ENCODE results near the gene TSPYL2.
A peak's percentile ranks its signal among the peaks of the same experiment; 100 is the strongest.

Gene TSPYL2

GRCh38 chrX:53086464-53086863 lies 4.3 kb downstream of the TSPYL2 start:
- no peak overlapping the region for H3K4me3 ChIP-seq (ENCODE audit: low read depth, low read length)
- DNase-seq (ENCODE audit: low read depth): no peak
- no peak for TF ChIP-seq CTCF (IDR thresholded peaks at IDR 0.05; ENCODE audit: low read depth, low read length, missing control alignments)

DNA sequence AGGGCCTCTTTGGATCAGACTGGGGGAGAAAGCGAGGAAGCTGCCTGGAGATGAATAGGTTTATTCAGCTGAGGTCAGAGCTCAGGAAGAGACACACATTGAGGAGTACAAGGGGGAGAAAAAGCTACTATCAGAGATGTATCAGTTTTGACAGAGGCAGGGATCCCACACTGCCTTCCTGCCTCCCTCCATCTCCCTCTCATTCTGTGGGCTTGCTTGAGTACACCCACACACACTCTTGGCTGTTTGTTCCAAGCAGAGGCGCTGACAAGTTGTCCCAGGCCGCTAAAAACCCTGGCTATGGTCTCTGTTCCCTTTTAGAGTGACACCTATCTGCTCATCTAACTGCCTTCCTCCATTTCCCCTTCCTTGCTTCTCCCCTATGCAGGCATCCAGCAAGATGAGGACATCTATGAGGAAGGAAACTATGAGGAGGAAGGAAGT lies 5.2 kb downstream of the TSPYL2 start:
- DNase-seq (ENCODE audit: low read depth): no peak
- no peak for TF ChIP-seq CTCF (IDR thresholded peaks at IDR 0.05; ENCODE audit: low read depth, low read length, missing control alignments)
- no peak overlapping the region for H3K4me3 ChIP-seq (ENCODE audit: low read depth, low read length)

- no peak overlapping the region for H3K4me3 ChIP-seq (ENCODE audit: low read depth, low read length)
- TF ChIP-seq CTCF (IDR thresholded peaks at IDR 0.05; ENCODE audit: low read depth, low read length, missing control alignments): no peak
- DNase-seq (ENCODE audit: low read depth): no peak
These were observed 6.2 kb downstream of the TSPYL2 start for GRCh38 chrX:53088136-53088974.

DNA sequence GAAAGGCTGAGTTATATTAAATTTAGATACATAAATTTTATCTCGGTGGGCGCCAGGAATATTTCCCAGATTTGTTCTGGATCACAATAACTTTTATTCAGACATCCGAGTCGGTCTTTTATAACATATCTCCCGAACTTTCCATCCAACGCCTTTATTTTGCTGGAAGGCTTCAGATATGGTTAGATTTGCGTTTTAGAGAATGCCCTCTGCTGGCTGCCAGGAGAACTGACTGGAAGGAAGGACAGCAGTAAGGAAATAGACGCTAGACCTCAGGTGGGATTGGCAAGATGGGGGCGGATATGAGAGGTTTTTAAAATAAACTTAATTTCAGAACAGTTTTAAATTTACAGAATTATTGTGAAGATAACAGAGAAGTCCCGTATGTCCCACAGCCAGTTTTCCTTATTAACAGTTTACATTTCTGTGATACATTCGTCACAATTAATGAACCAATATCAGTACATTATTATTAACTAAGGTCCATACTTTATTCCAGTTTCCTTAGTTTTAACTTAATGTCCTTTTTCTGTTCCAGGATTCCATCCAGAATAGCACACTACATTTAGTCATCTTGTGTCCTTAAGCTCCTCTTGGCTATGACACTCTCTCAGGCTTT lies 7.2 kb downstream of the TSPYL2 start:
- TF ChIP-seq CTCF (IDR thresholded peaks at IDR 0.05; ENCODE audit: low read depth, low read length, missing control alignments): peak; percentile 70
- no peak for DNase-seq (ENCODE audit: low read depth)
- no peak overlapping the region for H3K4me3 ChIP-seq (ENCODE audit: low read depth, low read length)

DNA sequence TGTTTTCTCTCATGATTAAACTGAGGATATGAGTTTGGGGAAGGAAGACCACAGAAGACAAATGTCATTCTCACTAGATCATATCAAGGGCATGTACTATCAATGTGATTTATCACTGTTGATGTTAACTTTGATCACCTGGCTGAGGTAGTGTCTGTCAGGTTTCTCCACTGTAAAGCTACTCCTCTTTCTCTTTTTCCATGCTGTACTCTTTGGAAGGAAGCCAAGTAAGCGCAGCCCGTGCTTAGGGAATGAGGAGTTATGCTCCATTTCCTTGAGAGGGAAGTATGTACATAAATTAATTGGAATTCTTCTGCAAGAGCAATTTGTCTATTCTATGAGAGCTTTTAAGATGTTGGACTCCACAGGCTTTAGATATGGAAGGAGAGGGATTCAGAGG lies 7.8 kb downstream of the TSPYL2 start:
- no peak overlapping the region for H3K4me3 ChIP-seq (ENCODE audit: low read depth, low read length)
- no peak for DNase-seq (ENCODE audit: low read depth)

GRCh38 chrX:53091354-53091753 lies 9.2 kb downstream of the TSPYL2 start:
- TF ChIP-seq CTCF (IDR thresholded peaks at IDR 0.05; ENCODE audit: low read depth, low read length, missing control alignments): no peak
- no peak for DNase-seq (ENCODE audit: low read depth)
- no peak overlapping the region for H3K4me3 ChIP-seq (ENCODE audit: low read depth, low read length)

More for the DNA sequence above, 7.8 kb downstream of the TSPYL2 start:
- TF ChIP-seq CTCF (IDR thresholded peaks at IDR 0.05; ENCODE audit: low read depth, low read length, missing control alignments): no peak

Measured in GM12864 (cell line).